HL-60/S4 treated with phorbol 12-myristate 13-acetate at 8.2 ng/mL for 4 days and 3 days (cell line): ENCODE data around the gene ADRA2C.

Experiments used
- in situ Hi-C: fragments of 300-500 bp; cut with MboI; formaldehyde crosslinking; loops from 2 replicates; pipeline ENCODE4 v1.15.0; 2022; ENCODE audit warnings: low sequenced_read_pairs

The ADRA2C gene

DNA sequence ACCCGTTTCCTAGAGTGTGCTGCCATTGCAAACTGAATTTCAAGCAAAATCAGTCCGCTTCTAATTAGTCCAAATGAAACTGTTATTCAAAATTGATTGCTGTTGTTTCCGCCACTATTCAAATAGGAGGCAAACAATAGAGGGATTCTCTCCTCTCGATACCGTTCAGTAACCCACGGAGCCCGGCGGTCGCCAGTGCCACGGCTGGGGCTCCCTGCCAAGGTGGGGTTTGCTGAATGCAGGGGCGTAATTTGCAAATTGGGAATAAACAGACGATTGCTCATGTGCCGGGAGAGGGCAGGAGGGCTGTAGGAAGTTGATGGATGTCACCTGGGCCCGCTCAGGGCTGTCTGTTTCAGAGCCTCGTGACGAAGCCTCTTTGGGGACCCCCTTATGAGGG lies 8.8 kb downstream of the ADRA2C start:
- in situ Hi-C loops: no loop called here

DNA sequence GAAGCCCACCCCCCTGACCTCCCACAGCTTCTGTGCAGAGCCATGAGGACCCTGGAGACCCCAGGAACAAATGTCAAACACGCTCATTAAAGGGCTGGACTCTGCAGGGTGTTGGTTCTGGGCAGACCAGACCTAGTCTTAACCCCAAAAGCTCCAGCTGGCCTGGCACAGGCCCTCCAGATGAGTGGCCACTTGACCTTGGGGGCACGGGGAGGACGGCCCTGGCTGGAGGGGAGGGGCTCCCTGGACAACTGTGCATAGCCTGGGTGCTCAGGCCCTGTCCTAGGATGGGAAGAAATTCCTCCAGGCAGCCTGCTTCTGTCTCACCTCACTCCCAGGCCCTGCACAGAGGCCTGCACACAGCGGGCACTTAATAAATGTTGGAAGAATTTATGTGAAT lies 9.4 kb downstream of the ADRA2C start:
- in situ Hi-C loops: no loop called here

DNA sequence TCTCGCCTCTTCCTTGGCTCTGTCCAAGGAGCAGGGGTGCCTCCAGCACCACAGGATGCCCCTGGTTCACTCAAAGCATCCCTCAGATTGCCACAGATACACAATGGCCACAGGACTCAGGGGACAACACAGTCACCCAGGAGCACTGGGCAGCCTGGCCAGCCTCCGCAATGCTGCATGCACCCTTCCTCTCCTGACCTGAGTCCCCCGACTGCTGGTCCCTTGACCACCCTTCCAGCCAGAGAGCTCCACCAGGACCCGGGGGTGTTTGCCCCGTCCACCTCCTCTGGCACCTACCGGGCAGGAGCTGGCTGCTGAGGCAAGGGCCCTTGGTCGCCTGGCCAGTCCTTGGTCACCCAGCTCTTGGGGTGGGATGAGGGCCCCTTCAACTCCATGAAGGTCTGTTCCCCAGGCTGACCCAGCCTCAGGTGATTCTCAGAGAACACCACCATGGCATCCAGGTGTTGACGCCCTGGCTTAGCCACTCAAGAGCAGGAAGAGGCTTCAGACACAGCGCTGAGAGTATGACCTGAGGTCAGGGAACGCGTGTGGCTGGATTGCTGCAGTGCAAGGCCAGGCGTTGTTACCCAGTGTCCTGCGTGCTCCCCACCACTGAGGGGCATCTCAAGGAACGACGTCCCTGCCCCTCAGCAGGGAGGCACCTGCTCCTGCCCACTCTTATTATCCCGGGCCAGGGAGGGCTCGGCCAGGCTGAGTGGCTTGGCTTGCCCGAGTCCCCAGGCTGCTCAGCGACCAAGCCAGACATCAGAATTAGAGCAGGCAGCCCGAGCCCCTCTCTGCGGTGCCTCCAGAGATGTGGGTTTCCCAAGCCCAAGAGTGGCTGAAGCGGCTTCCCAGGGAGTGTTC lies 10.2 kb downstream of the ADRA2C start:
- in situ Hi-C loops: no loop called here

DNA sequence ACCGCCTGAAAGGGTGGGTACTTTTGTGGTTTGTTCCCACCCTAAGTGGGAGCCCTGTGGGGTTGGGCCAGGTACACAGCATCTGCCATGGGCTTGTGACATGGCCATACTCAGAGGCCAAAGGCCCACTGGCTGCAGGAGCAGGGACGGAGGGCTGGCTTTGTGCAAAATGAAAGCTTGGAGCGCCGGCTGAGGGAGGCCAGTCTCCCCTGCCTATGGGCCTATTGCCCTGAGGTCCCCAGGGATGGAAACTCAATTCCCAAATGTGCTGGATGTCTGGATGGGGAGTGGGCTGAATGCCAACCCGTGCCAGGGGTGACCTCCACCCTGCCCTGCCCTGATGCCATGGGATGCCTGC lies 10.8 kb downstream of the ADRA2C start:
- in situ Hi-C loops: no loop called here

GRCh38 chr4:3777669-3778068 lies 11.5 kb downstream of the ADRA2C start:
- in situ Hi-C loops: no loop called here

- in situ Hi-C loops: no loop called here
These were observed 13.3 kb downstream of the ADRA2C start for GRCh38 chr4:3779509-3779908.

DNA sequence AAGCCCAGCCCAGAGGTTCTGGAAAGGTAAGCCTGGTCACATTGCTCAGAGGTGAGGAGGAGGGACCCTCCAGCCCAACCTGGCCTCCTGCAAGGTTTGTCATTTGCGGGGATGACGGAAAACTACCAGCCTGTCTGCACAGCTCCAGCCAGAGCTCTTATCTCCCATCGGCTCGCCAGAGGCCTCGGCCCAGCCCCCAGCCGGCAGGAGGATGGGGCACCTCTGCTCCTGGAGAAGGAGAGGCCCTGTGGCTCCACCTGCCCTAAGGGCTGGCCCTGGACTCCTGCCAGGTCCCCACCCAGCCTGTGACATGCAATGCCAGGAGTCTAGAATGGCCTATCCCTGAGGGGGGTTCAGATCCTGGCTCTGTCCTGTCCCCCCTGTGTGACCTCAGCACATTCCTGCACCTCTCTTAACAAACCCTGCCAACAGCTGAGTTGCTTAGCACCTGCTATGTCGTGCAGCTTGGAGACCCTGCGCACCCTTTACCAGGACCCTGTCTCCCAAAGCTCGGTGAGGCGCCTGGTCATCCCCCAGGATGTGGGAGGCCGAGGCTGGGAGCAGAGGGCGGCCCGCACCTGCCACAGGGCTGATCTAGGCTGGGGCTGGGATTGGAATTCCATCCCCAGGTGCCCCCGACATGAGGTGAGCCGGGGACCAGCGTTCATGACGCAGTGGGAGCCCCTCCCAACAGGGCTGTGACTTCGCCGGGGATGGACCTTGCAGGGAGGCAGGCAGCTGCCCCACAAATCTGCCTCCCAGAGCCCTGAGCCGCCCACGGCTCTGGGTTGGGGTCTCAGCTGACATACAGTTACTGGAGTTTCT lies 14.4 kb downstream of the ADRA2C start:
- in situ Hi-C loops: no loop called here

- in situ Hi-C loops: no loop called here
These were observed 15.2 kb downstream of the ADRA2C start for GRCh38 chr4:3781193-3781886.

DNA sequence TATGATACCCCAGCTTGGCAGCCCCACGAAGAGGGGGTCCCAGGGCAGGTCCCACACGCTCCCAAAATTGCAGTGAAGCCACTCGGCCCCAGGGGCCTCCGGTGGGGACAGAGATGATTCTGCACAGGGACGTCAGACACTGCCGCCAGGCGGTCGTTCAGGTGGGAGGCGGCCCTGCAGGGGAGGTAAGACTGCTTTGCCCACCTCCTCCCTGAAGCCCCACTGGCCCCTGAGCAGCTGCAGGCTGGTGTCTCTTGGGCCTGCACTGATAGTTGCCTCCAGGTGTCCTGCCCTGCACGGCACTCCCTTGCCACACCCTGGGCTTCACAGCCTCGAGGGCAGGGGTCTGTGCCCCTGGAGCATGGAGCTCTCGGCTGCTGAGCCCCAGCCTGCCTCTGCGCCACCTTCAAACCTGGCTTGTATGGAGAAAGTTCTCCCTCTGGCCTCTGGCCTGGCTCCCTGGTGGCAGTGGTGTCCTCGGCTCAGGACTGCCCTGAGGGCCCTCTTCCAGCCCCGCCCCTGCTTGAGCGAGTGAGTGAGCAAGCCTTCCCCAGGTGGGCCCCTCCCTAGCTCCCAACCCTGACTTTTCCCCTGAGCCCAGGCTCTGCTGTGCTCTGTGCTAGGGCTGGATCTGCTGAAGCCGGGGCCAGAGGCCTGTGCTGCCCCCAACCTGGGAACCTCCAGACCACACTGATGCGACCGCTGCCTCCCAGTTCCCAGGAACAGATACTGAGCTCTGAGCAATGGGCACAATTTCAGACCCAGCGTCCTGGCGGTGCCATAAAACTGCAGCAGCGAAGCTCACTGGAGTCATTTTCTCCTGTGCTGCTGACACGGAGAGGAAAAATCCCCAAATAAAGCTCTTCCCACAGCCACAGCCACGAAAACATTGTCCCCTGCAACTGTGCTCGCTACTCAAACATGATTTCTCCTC lies 16.1 kb downstream of the ADRA2C start:
- in situ Hi-C loops: no loop called here

- in situ Hi-C loops: no loop called here
These were observed 17.6 kb downstream of the ADRA2C start for GRCh38 chr4:3783693-3784306.

DNA sequence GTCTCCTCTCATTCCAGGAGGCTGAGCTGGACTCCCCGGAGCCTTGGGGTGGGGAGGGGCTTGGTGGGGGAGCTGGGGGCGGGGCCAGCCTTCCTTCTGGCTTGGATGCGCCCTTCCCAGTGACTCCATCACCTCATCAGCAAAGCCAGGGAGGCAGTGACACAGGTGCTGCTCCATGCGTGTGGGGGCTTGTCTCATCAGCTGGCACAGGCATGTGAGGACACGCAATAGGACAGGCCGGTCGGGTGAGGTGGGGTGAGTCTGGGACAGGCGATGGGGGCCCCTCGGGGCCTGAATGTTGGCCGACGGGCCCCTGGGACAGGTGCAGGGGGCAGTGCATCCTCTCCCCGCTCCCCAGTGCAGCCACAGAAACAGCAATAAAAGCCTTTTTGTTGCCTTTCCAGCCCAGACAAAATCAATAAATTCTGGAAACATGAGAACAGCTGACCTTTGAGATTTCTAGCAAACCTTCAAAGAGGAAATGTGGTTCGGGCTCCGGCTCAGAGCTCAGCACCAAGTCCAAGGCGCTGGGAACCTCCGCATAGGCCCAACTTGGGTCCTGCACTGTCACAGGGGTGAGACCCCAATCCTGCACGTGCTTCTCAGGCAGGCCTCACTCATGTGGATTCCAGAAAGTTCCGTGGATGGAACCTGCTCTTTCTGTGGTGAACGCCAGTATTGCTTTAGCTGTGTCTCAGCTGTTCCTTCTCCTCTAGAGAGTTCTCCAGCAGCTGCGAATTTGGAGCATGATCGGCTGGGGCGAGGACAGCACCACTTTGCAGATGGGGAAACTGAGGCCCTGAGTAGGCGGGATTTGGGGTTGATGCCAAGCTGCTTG lies 18.5 kb downstream of the ADRA2C start:
- in situ Hi-C loops: no loop called here

GRCh38 chr4:3785292-3785565 lies 19.0 kb downstream of the ADRA2C start:
- in situ Hi-C loops: no loop called here

DNA sequence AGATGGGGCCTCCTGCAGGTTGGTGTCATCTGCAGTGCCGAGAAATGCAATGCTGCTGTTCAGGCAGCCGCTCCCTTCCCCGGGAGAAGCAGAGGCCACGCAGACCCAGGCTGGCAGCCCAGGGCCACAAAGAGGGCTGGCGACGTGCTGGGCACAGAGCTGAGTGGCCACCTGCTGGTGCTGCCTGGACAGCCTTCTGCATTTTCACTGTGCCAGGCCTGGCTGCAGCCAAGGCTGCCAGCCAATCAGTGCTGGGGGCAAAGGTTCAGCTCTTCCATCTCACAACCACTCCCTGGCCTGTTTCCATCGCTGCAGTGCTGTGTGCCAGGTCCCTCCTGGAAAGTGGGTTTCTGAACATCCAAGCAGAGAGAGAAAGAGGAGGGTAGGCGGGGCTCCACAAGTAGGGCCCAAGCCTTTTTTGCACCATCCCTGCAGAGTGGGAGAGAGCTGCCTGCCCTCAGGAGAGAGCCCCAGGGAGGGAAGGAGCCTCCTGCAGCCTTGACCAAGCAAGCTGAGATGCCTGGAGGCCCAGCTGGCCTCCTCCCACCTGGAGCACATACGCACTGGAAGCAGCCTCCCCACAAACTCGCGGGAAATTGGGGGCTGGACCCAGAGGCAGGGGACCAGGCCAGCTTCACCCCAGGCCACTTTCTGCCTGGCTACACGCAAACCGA lies 20.1 kb downstream of the ADRA2C start:
- in situ Hi-C loops: no loop called here

GRCh38 chr4:3787489-3788365 lies 21.5 kb downstream of the ADRA2C start:
- in situ Hi-C loops: no loop called here

GRCh38 chr4:3788366-3788660 lies 22.1 kb downstream of the ADRA2C start:
- in situ Hi-C loops: no loop called here

DNA sequence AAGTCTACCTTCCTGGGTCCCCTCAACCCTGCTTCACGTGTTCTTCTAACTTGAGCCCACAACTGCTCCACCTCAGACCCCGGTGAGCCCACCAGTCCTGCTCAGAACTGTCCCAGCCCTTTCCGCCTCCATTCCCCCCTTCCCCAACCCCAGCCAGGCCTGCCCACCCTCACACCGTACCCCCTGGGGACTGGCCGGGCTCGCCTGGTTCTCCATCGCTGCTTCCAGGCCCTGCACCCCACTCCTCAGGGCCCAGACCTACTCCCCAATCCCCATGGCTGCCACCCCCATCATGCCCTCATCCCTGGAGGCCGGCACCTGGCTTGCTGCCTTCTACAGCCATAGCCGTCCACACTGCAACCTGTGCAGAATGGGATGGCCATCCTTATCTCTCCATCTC lies 23.4 kb downstream of the ADRA2C start:
- in situ Hi-C loops: no loop called here

- in situ Hi-C loops: no loop called here
These were observed 23.9 kb downstream of the ADRA2C start for GRCh38 chr4:3790006-3790561.

- in situ Hi-C loops: no loop called here
These were observed 25.1 kb downstream of the ADRA2C start for GRCh38 chr4:3791256-3791655.
